Measurements from ENCODE around the gene LGALS13.

The LGALS13 gene

GRCh38 chr19:39602224-39602623 lies at the start of gene LGALS13:
Gene LGALS13 (plus strand): TSS chr19:39602524. CDS start chr19:39602569, 45 bp downstream.
- no peak for DNase-seq (ENCODE audit: low read depth in 2 of 2)

- no peak for DNase-seq (ENCODE audit: low read depth in 2 of 2)
Observed at GRCh38 chr19:39553082-39553652, 49.2 kb upstream of the LGALS13 start.

DNA sequence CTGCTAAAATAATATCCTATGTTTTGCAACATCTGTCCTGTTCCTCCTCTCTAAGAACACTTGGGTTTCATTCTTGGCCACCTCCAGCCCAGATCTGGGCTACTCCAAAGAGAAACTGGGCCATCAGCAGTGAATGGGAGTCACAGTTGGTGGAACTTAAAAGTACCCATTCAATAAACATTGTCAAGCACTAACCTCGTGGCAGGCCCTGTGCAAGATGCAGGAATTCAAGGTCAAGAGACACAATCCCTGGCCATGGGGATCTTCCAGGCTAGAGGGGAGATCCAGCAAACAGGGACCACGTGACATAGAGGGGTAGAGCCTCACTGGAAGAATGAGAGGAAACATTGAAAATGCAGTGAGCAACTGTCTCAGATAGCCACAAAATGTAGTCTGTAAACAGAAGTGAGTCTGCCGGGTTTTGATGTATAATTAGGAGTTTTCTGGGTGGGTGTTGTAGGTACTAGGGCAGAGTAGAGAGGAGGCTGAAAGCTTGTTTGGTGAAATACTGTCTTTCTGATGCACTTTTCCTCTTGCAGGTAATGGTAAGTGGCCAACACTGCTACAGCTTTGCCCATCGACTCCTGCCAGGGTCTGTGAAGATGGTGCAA lies 47.5 kb upstream of the LGALS13 start:
- no peak for DNase-seq (ENCODE audit: low read depth in 2 of 2)

- DNase-seq (ENCODE audit: low read depth in 2 of 2): no peak
Observed at GRCh38 chr19:39555883-39556282, 46.4 kb upstream of the LGALS13 start.

- no peak for DNase-seq (ENCODE audit: low read depth in 2 of 2)
Observed at GRCh38 chr19:39557811-39558623, 44.3 kb upstream of the LGALS13 start.

DNA sequence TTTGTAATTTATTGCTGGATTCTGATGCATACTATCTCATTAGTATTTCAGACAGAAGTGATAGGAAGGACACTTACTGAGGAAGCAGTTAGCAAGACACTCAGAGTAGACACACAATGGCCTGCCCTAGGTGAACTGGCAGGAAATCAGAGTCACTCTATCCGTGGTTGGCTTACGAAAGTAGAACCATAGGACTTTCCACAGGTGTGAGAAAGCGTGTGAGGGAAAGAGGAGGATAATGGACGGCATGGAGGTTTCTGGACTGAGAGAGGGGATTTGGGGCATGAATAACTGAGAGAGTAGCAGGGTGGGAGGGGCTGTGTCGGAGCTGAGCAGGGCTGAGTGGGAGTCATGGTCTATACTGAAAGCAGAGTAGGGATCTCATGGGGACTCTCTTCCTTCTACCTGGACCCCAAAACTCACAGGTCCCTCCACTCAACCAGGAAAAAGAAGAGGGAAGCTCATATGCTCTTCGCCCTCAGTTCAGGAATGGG lies 43.7 kb upstream of the LGALS13 start:
- DNase-seq (ENCODE audit: low read depth in 2 of 2): no peak

DNA sequence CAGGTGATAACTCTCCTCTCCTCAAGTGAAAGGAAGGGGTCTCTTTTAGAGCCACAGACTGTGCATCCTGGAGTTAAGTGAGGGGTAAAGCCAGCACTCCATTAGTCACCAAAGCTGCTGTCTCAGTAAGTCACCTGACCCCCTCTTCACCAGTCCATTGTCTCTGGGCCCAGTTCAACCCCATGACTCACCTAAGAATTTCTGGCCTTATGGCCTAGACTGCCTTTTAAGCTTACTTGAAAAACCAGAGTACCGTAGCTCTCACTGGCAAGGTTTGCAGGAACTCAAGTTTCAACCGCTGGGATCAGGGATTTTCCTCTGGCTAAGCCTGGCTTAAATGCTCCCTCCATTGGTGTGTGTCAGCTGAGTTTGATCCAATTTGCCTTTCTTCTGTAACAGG lies 38.9 kb upstream of the LGALS13 start:
- DNase-seq (ENCODE audit: low read depth in 2 of 2): no peak

- no peak for DNase-seq (ENCODE audit: low read depth in 2 of 2)
Observed at GRCh38 chr19:39566064-39566463, 36.3 kb upstream of the LGALS13 start.

DNA sequence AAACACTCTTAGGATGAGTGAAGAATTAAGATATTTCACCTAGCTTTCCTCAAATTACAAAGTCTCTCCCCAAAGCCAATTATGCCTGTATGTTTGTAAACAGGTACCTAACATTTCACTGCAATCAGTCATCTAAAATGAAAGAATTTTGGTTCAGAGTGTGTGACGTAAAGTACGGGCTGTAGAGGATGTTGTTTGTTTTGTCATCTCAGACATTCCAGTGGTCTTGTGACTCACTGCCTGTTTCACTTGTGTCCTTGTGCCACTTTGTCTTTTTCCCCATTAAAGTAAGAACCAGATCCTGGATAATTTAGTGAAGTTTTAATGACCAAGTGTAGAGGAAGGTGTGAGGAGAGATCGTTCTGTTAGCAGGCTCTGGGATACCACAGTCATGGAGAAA lies 33.7 kb upstream of the LGALS13 start:
- no peak for DNase-seq (ENCODE audit: low read depth in 2 of 2)

GRCh38 chr19:39582442-39582841 lies 19.9 kb upstream of the LGALS13 start:
- no peak for DNase-seq (ENCODE audit: low read depth in 2 of 2)

GRCh38 chr19:39582891-39583625 lies 19.3 kb upstream of the LGALS13 start:
- no peak for DNase-seq (ENCODE audit: low read depth in 2 of 2)

DNA sequence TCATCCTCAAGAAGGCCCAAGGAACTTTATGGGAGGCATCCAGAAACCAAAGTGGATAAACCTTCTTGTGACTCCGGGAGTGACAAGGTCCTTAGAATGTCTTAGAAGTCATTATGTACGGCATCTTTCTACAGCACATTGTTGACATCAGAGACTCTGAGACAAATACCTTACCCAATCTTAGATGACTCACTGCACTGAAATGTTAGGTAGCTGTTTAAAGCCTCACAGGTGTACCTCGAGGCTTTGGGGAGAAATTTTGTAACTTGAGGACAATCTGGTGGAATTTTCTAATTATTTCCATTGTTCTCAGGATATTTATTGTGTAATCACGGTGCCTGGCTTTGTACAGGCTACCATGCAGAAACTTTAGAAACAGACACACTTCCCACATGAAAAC lies 14.8 kb upstream of the LGALS13 start:
- DNase-seq (ENCODE audit: low read depth in 2 of 2): no peak

DNA sequence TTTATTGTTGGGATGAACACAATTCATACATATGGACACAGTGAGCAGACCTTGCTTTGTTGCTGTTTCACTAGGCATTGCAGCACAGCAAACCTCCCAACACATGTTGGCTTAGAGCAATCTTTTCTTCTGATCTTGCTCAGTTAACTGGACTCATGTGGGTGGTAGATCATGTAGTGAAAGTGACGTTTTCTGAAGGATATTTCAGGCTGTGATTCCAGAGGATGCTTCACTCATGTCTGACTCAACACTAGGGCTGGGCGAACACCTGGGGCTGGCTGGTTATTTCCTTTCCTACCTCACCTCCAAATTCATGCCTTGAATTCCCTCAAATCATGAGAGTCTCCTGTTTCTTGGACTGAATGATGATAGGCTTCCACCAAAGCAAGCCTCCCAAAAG lies 14.3 kb upstream of the LGALS13 start:
- DNase-seq (ENCODE audit: low read depth in 2 of 2): no peak

DNA sequence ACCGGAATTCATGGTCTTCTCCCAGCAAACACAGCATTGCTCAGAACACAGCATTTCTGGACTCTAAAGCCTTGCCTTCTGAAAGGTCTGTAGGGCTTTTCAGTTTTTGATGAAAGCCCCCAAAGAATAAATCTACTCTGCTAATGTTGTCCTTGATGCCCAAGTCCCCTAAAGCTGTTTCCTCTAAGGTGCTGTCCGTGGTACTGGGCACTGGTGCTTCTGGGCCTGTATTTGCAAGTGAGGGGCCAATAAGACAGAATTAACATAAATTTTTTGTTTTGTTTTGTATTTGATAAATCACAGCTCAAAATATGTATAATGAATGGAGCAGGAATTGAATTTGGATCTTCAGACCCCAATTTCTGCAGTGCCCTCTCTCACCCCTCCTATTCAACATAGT lies 12.1 kb upstream of the LGALS13 start:
- no peak for DNase-seq (ENCODE audit: low read depth in 2 of 2)

- DNase-seq (ENCODE audit: low read depth in 2 of 2): no peak
Observed at GRCh38 chr19:39592381-39592780, 9.9 kb upstream of the LGALS13 start.

DNA sequence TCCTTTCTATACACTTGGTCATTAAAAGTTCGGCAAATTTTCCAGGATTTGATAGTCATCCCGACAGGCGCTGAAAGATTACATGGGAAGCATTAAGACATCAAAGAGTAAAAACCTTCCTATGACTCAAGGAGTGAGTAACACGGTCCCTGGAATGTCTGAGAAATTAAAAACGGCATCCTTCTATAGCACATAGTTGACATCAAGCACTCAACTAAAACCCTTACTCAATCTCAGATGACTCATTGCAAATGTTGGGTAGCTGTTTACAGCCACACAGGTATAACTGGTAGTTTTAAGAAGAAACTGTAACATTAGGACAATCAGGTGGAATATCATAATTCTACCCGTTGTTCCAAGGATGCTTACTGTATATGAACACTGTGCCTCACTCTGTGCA lies 6.4 kb upstream of the LGALS13 start:
- DNase-seq (ENCODE audit: low read depth in 2 of 2): no peak

- no peak for DNase-seq (ENCODE audit: low read depth in 2 of 2)
Observed at GRCh38 chr19:39596911-39597310, 5.4 kb upstream of the LGALS13 start.

- no peak for DNase-seq (ENCODE audit: low read depth in 2 of 2)
Observed at GRCh38 chr19:39599116-39599515, 3.2 kb upstream of the LGALS13 start.

GRCh38 chr19:39603825-39604224 lies 1.5 kb downstream of the LGALS13 start:
- no peak for DNase-seq (ENCODE audit: low read depth in 2 of 2)

DNA sequence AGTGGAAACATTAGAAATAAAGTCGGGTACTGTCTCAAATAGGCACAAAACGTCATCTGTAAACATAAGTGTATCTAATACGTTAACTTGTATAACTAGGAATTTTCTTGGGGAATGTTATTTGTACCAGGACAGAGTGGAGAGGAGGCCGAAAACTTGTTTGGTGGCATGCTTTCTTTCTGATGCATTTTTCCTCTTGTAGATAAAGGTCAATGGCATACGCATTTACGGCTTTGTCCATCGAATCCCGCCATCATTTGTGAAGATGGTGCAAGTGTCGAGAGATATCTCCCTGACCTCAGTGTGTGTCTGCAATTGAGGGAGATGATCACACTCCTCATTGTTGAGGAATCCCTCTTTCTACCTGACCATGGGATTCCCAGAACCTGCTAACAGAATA lies 4.7 kb downstream of the LGALS13 start:
- no peak for DNase-seq (ENCODE audit: low read depth in 2 of 2)

- no peak for DNase-seq (ENCODE audit: low read depth in 2 of 2)
Observed at GRCh38 chr19:39607561-39607960, 5.2 kb downstream of the LGALS13 start.

DNA sequence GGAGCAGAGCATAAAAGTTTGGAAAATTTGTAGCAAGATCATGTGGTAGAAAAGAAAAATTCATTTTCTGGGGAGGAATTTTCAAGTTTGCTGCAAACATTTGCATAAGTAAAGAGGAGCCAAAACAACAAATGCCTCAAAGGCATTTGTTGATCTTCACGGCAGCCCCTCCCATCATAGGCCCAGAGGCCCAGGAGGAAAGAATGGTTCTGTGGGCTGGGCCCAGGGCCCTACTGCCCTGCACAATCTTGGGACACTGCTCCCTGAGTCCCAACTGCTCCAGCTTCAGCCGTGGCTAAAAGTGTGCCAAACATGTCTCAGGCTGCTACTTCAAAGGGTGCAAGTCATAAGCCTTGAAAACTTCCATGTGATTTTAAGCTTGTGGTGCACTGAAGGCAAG lies 11.3 kb downstream of the LGALS13 start:
- DNase-seq (ENCODE audit: low read depth in 2 of 2): no peak

Data from stimulated activated CD8-positive, alpha-beta memory T cell treated with anti-CD3 and anti-CD28 coated beads, Interleukin-7, amount 100 ng/mL, for 1 hour (primary cell).